PC-9 (cell line): ENCODE results near the gene TSPAN10. TPM values are rescaled to one million over a fixed set of nuclear protein-coding genes. Genes with fewer than 3 reads are reported as not detected.

Experiments used
- BruUV-seq: library from RNA; stranded (reverse); fragments of 400-500 nt; replicated peaks from 2 replicates; lab custom pipeline; 2021; lab: Mats Ljungman, UMichigan
- CTCF ChIA-PET: fragments of 300-600 bp; sonication (Branson Sonifier 250); formaldehyde crosslinking; loops from one replicate; lab custom pipeline; 2022; ENCODE audit warnings: antibody characterized with exemption; lab: Charles Lee
- POLR2A ChIA-PET: fragments of 300-600 bp; sonication (Branson Sonifier 250); formaldehyde crosslinking; loops from one replicate; lab custom pipeline; 2022; ENCODE audit warnings: antibody characterized with exemption; ENCODE audit not compliant: unreplicated experiment; lab: Charles Lee
- DNase-seq, 2 experiments: peaks; one replicate each; pipeline versions ENCODE4 v3.0.0 to v3.0.0-alpha.2; 2015 to 2022; ENCODE audit warnings: mixed read lengths in 1 of 2
- H2AFZ ChIP-seq: fragments of 200-600 bp; sonication (generic); 2 replicates; pipeline ENCODE4 v1.8.1; 2017; ENCODE audit warnings: antibody characterized with exemption
- H3F3A ChIP-seq: fragments of 200-600 bp; sonication (generic); 2 replicates; pipeline ENCODE4 v1.8.1; 2017; ENCODE audit warnings: antibody characterized with exemption, mild to moderate bottlenecking, low read depth; ENCODE audit not compliant: insufficient read depth
- H3K27ac ChIP-seq: fragments of 200-600 bp; sonication (generic); 2 replicates; pipeline ENCODE4 v1.6.1; 2016; ENCODE audit warnings: mixed run types
- H3K27me3 ChIP-seq: fragments of 200-600 bp; sonication (generic); 2 replicates; pipeline ENCODE4 v1.6.1; 2016; ENCODE audit warnings: low read depth, mixed run types; ENCODE audit not compliant: insufficient read depth
- H3K36me3 ChIP-seq: fragments of 200-600 bp; sonication (generic); 2 replicates; pipeline ENCODE4 v1.6.1; 2016; ENCODE audit warnings: low read depth, mixed run types
- H3K4me1 ChIP-seq: fragments of 200-600 bp; sonication (generic); replicated peaks from 2 replicates; pipeline ENCODE4 v1.6.1; 2016; ENCODE audit warnings: mixed run types; ENCODE audit not compliant: insufficient read depth
- H3K4me2 ChIP-seq: fragments of 200-600 bp; sonication (generic); 2 replicates; pipeline ENCODE4 v1.6.1; 2017; ENCODE audit warnings: mixed run types
- H3K4me3 ChIP-seq: fragments of 200-600 bp; sonication (generic); 2 replicates; pipeline ENCODE4 v1.6.1; 2016; ENCODE audit warnings: mixed run types
- H3K79me2 ChIP-seq: fragments of 200-600 bp; sonication (generic); 2 replicates; pipeline ENCODE4 v1.6.1; 2017; ENCODE audit warnings: low read depth, mixed run types
- H3K9me2 ChIP-seq: fragments of 200-600 bp; sonication (generic); 2 replicates; pipeline ENCODE4 v1.8.1; 2017; ENCODE audit warnings: mild to moderate bottlenecking; ENCODE audit not compliant: insufficient read depth
- H3K9me3 ChIP-seq: fragments of 200-600 bp; sonication (generic); 2 replicates; pipeline ENCODE4 v1.8.1; 2016; ENCODE audit warnings: low read depth; ENCODE audit not compliant: insufficient read depth
- H4K20me1 ChIP-seq: fragments of 200-600 bp; sonication (generic); 2 replicates; pipeline ENCODE4 v1.8.1; 2017; ENCODE audit not compliant: insufficient read depth
- CTCF ChIP-seq: fragments of 200-600 bp; sonication (generic); conservative IDR thresholded peaks from 2 replicates; pipeline ENCODE4 v1.6.1; 2017; ENCODE audit warnings: mixed run types, antibody characterized with exemption, mild to moderate bottlenecking, moderate library complexity
- EZH2 ChIP-seq: fragments of 200-600 bp; sonication (generic); IDR thresholded peaks from 2 replicates; pipeline ENCODE4 v1.8.0; 2017; ENCODE audit warnings: antibody characterized with exemption, low read depth
- intact Hi-C: fragments of 100-400 bp; cut with micrococcal nuclease; formaldehyde crosslinking; loops from one replicate; pipeline ENCODE4 v1.10.0; 2022; ENCODE audit not compliant: unreplicated experiment
- total RNA-seq: library from RNA; stranded (reverse); gene quantifications from 2 replicates; pipeline ENCODE4 v1.2.3, GENCODE V29; 2021

The TSPAN10 gene
- total RNA-seq, 1 experiment from 2014 or later, result 8.6 TPM

GRCh38 chr17:81665205-81666091, 28.5 kb downstream of the TSPAN10 start:
- Histone ChIP-seq H3K27me3 (no peaks in the 10 kb centered on the region), H4K20me1 (no peaks in the 10 kb centered on the region), H3K4me1 (peaks cover 13% of the 10 kb centered on the region), H3F3A (peaks cover 13% of the 10 kb centered on the region; the same call in 1 of the 2 replicates), H3K36me3 (no peaks in the 10 kb centered on the region), H3K27ac (peak overlapping the region; percentile 16; the same call in 1 of the 2 replicates), H3K9me2 (no peaks in the 10 kb centered on the region), H3K9me3 (no peaks in the 10 kb centered on the region), H3K4me2 (peak overlapping the region; percentile 75), H2AFZ (peak overlapping the region; percentile 83), H3K79me2 (peaks cover 42% of the 10 kb centered on the region), H3K4me3 (peak overlapping the region; percentile 86)
- POLR2A ChIA-PET, result no interaction called here
- no peak for TF ChIP-seq CTCF
- TF ChIP-seq EZH2, result no peak
- intact Hi-C loops, result loop anchor here (1.0 kb wide), 1 partner anchor 28 kb away; the partner anchor contains the start of genes NPLOC4 and TSPAN10
- peak in 1 of 2 experiments; percentile 16 for DNase-seq
- CTCF ChIA-PET, result no interaction called here
- BruUV-seq, result no TSS peak

- POLR2A ChIA-PET, result no interaction called here
- Histone ChIP-seq H2AFZ (peak overlapping the region; percentile 83), H3K9me2 (no peaks in the 10 kb centered on the region), H3K79me2 (peaks cover 42% of the 10 kb centered on the region), H3K36me3 (no peaks in the 10 kb centered on the region), H3K4me1 (peaks cover 10% of the 10 kb centered on the region), H3K4me2 (peak overlapping the region; percentile 75), H3K27ac (peak overlapping the region; percentile 16; the same call in 1 of the 2 replicates), H3F3A (peaks cover 10% of the 10 kb centered on the region; the same call in 1 of the 2 replicates), H4K20me1 (no peaks in the 10 kb centered on the region), H3K27me3 (no peaks in the 10 kb centered on the region), H3K4me3 (peak overlapping the region; percentile 86), H3K9me3 (no peaks in the 10 kb centered on the region)
- TF ChIP-seq EZH2, result no peak
- TF ChIP-seq CTCF, result no peak
- intact Hi-C loops, result loop anchor here (1.0 kb wide), 1 partner anchor 29 kb away; the partner anchor contains the start of genes NPLOC4 and TSPAN10
- no peak for DNase-seq
- TSS peak; percentile 50 for BruUV-seq
- CTCF ChIA-PET, result no interaction called here
These were observed 29.0 kb downstream of the TSPAN10 start for GRCh38 chr17:81666092-81666341.

GRCh38 chr17:81666342-81667191, 29.6 kb downstream of the TSPAN10 start, which contains the start of the genes CCDC137 and OXLD1:
CCDC137 (plus strand) TSS chr17:81666737; CDS start chr17:81666767, 30 bp downstream.
OXLD1 (minus strand) TSS chr17:81666605; CDS start chr17:81666577, 28 bp downstream.
- H3F3A ChIP-seq, result peaks cover 10% of the 10 kb centered on the region; the same call in 1 of the 2 replicates
- peak within 1 kb of the TSS; percentile 75 for H3K4me2 ChIP-seq
- H3K9me2 ChIP-seq, result no peaks in the 10 kb centered on the region
- H3K27me3 ChIP-seq, result no peaks in the 10 kb centered on the region
- intact Hi-C loops, result loop anchor here (1.0 kb wide), 1 partner anchor 29 kb away; the partner anchor contains the start of genes NPLOC4 and TSPAN10
- BruUV-seq, result no TSS peak
- H3K4me1 ChIP-seq, result peaks cover 10% of the 10 kb centered on the region
- ChIA-PET CTCF (no interaction called here), POLR2A (interaction anchor here (0.6 kb wide), 2 partner anchors 15 to 149 kb away, joined by 4 to 32 read pairs; no protein-coding TSS in a partner anchor)
- no peaks in the 10 kb centered on the region for H3K9me3 ChIP-seq
- H3K27ac ChIP-seq, result peak within 1 kb of the TSS; percentile 19; the same call in 1 of the 2 replicates
- peak within 1 kb of the TSS; percentile 83 for H2AFZ ChIP-seq
- DNase-seq, result peak; percentile 81 to 96
- TF ChIP-seq EZH2 (no peak), CTCF (no peak)
- no peaks in the 10 kb centered on the region for H3K36me3 ChIP-seq
- no peaks in the 10 kb centered on the region for H4K20me1 ChIP-seq
- H3K79me2 ChIP-seq, result peaks cover 42% of the 10 kb centered on the region
- peak within 1 kb of the TSS; percentile 86 for H3K4me3 ChIP-seq
